ENCODE data around the gene BAAT. TPM values are rescaled to one million over a fixed set of nuclear protein-coding genes. Genes with fewer than 3 reads are reported as not detected.
"Not testable (repeated sequence)": the region's sequence is repeated elsewhere in the genome, so short reads cannot be mapped to it uniquely, and the experiment has no call there.

The BAAT gene
- total RNA-seq, result 0.08 TPM
- long read RNA-seq, result 0 reads

DNA sequence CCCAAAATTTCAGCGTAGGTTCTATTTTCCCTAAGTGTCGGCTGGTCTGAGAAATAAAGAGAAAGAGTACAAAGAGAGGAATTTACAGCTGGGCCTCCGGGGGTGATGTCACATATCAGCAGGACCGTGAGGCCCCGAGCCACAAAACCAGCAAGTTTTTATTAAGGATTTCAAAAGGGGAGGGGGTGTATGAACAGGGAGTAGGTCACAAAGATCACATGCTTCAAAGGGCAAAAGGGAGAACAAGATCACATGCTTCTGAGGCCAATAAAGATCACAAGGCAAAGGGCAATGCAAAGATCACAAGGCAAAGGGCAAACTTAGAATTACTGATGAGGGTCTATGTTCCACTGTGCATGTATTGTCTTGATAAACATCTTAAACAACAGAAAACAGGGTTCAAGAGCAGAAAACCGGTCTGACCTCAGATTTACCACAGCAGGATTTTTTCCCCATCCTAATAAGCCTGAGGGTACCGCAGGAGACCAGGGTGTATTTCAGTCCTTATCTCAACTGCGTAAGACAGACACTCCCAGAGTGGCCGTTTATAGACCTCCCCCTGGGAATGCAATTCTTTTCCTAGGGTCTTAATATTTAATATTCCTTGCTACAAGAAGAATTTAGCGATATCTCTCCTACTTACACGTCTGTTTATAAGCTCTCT lies at the start of gene BAAT:
Gene BAAT, minus strand, starts transcription at position 134 of the 664 bp plus-strand sequence. CDS start 13,602 bp downstream, outside the sequence.
- ATAC-seq (ENCODE audit: poor library complexity); intact Hi-C loops (cut with DNase I); DNase-seq: not testable (repeated sequence)

DNA sequence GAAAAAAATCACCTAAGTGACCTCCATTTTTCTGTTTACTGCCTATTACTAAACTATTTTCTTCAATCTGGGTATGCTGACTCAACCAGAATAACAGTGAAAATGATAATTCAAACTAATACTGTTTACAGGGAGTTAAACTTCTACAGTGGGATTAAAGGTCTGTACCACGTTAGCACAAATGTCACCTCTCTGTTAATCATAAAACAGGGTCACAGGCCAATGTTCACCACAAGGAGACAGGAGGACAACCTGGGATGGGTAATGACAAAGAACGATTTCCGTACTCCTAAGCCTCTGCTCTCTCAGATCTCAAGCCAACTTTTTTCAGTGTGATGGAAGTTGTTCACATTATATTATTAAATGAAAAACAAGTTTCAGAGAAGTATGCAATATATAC lies 48.4 kb upstream of the BAAT start:
- intact Hi-C loops (cut with DNase I), result no loop called here
- ATAC-seq (ENCODE audit: poor library complexity) (no peak), DNase-seq (no peak)

DNA sequence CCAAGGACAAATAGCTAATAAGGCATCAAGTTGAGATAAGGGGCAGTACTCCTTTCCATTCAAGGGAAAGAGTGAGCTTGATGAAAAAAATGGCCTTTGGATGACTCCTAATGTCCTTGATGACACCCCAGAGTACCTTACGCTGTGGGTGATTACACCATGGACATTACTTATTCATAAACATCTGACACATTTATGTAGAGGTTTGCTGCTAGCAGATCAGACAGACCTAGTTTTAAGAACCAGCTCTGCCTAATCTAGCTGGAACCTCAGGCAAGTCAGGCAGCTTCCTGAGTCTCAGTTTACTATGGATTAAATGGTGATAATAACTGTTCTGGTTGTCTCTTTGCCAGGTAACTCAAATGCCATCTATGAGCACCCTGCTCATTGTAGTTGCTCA lies 47.9 kb upstream of the BAAT start:
- ATAC-seq (ENCODE audit: poor library complexity) (no peak), DNase-seq (no peak)
- intact Hi-C loops (cut with DNase I), result no loop called here

DNA sequence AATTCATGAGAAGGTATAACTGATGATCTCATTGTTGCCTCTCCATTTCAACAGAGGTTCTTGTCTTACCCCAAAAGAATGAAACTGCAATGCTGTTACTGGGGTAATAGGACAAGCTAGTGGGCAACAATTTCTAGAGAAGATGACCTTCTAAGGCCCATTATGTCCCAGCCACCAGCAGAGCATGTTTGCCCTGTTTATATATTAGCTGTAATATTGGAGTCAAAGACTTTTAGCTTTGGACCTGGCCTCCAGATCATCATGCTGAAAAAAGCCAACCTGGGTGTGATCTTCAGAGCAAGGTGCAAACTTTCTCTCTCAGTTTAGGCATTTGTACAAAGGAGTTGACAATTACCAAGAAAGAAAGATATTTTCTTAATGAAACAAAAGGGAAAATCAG lies 47.4 kb upstream of the BAAT start:
- intact Hi-C loops (cut with DNase I), result no loop called here
- DNase-seq (no peak), ATAC-seq (ENCODE audit: poor library complexity) (no peak)

DNA sequence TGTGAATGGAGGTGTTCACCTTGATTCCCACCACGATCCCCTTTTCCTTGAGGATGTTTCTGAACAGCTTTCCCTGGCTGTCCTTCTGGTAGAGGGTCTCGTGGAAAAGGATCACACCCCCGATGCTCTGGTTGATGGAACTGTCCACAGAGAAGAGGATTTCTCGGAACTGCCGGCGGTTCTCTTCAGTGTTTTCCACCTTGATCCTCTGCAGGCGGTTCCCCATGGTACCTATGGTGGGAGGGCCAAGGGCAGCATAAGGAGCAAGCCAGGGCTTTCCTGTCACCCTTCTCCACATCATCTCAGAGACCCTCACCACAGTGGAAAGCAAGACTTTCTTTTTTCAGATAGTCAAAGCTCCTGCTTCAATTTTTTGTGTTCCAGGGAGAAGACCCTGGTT lies 44.9 kb upstream of the BAAT start:
- intact Hi-C loops (cut with DNase I), result no loop called here
- DNase-seq (no peak), ATAC-seq (ENCODE audit: poor library complexity) (no peak)

DNA sequence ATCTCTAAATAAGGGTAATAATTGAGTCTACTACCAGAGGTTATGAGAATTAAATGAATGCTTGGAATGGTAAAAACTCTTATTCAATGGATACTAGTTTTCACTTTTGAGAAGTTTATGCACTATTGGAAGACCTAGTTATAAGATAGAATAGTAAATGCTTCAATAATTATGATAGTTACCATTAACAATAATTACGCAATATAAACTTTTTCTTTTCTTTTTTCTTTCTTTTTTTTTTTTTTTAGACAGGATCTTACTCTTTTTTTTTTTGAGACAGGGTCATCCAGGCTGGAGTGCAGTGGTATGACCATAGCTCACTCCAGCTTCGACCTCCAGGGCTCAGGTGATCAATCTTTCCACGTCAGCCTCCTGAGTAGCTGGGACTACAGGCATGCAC lies 44.1 kb upstream of the BAAT start:
- intact Hi-C loops (cut with DNase I), result no loop called here
- ATAC-seq (ENCODE audit: poor library complexity), result no peak
- DNase-seq, result no peak

DNA sequence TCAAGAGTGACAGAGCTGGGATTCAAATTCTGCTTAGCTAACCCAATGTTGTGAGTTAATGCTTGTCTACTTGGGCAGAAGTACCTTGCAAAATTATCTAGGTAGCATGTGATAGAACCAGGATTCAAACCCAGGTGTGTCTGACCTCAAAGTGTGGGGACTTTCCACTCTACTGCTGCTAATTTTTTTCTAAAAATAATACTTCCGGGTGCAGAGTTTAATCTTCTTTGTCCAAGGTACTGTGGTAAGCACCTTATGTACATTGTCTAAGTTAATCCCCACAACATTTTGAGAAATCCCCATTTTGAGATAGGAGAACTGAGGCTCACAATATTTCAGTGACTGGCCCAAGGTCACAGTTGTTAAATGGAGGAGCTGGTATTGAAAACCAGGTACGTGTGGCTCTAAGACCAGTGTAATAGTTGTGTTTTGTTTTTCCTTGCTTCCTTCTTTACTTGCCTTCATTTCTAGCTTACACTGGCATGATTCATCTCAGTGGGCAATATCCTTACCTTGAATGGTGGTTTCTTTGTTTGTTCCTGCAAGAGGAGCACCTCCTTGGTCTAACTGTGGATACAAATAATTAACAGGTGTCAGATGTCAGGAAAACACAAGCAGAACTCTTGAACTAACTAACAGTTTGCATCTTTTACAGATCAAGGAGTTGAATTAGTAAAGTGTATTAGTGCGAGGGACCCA lies 43.3 kb upstream of the BAAT start:
- no peak for ATAC-seq (ENCODE audit: poor library complexity)
- no peak for DNase-seq
- intact Hi-C loops (cut with DNase I), result no loop called here

DNA sequence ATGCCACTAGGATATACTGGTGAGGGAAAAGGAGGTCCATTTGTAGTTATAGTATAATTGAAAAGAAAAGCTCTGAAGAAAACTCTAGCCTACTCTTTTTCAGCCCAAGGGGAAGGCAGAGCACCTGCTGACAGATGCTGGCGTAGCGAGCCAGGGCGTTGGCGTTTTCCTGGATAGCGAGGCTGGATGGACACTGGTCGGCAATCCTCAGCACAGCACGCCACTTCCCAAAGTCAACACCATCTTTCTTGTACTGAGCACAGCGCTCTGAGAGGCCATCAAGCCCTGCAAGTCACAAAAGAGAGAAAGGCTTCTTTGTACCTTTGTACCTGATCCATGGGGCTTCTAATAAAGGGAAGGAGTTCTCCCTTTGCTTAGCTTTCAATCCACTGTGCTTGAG lies 42.6 kb upstream of the BAAT start:
- no peak for DNase-seq
- no peak for ATAC-seq (ENCODE audit: poor library complexity)
- intact Hi-C loops (cut with DNase I), result no loop called here

DNA sequence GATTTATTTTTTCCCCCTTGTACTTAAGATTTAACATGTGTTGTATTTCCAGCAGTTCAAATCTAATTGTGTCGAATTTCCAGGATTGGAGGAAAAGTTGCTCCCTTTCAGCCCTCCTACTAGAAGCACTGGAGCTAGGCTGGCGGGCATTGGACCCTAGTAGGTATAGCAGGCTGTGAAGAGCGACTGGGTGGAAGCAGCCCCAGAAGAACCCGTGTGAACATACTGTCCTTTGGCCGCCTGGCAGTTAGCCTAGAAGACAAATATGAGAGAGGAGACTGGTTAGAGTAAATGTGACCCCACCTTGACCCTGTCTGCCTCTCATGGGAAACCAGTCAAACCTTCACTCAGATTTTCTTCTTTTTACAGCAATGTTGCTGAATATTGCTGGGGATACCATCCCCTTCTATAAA lies 36.9 kb upstream of the BAAT start:
- DNase-seq (no peak), ATAC-seq (ENCODE audit: poor library complexity) (no peak)
- intact Hi-C loops (cut with DNase I), result no loop called here

DNA sequence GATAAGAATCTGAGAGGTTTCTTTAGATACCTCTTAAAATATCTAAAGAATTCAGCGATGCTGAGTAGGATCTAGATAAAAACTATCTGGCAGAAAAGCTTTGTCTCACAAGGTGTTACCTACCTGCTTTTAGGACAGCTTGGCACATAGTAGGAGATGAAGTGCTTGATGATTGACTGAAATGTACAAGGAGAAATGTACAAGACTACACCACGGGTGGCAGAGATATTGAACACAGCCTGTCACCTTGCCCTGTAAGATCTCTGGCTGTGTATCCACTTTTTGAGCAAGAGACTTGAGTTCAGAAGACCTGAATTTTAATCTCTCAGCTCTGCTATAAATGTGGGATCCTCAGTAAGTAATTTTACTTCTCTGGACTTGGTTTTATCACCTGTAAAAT lies 35.1 kb upstream of the BAAT start:
- DNase-seq, result no peak
- ATAC-seq (ENCODE audit: poor library complexity), result no peak
- intact Hi-C loops (cut with DNase I), result no loop called here

DNA sequence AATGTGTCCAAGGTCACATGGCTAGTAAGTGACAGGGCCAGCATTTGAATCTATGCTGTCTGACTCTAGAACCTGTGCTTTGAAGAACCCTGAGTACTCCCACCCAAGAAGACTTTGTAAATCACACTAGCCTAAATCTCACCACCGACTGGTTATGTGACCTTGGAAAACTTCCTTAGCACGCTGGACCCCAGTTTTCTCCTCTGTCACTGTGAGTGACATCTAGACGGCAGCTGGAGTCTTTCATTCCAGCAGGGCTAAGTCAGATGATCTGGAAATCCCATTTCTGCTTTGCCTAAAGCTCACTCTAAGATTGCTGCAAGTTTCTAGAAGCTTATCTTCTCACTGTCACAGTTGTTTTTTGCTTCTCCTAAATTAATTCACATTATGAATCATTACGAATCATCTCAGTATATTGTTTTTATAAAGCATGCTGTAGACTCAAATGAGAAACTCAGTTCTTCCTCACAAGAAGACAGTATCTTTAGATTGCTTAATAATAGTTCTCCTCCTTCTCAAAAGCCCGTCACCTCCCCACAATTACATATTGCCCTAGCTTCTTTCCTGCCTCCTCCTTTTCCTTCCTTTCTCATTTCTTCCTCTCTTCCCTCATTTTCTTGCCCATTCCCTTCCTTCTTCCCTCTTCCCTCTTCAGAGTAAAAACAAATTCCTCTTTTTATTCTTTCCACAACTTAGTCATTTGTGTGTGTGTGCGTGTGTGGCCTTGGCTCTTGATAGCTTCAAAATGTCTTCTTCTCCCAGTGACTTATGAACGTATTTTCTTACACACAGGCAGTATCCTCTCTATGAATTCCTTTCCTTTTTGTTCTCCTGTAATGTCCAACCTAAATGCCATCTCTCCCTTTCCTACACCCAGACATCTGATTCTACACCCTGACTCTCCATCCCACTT lies 34.0 kb upstream of the BAAT start:
- peak; percentile 23 for ATAC-seq (ENCODE audit: poor library complexity)
- intact Hi-C loops (cut with DNase I), result no loop called here

DNA sequence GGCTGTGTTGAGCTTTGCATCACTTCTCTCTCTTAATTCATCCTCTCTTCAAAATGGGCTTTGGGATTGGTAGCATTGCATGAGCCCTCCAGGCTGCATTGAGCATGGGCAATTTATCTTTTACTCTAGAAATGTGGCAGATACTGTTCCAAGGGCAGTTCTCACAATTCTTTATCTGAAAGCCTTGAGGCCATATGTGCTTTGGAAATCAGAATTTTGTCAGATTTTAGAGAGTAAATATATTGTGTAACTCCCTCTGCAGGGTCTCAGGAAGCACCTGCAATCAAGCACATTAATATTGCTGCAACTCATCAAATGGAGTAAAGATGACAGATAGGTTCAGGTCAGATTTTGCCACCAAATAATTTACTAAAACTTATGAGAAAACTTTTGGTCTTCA lies 33.2 kb upstream of the BAAT start:
- ATAC-seq (ENCODE audit: poor library complexity), result no peak
- no peak for DNase-seq
- intact Hi-C loops (cut with DNase I), result no loop called here

More for the DNA sequence above, 34.0 kb upstream of the BAAT start:
- DNase-seq, result no peak

DNA sequence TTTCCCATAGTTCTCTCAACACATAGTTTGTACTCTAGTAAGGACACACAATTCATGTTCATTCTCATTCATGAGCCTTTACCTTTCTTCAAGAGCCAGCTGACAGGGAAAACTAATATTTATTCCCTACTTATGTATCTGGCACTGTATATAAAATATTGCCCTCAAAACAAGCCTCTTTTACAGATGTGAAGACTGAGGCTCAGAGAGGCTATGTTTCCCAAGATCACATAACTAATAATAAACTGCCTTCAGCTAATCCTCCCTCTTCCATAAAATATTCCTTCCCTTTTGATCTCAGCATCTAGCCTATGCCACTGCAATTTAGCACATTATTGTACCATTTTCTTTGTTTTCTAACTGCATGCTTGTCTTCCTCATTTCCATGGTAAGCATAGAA lies 32.6 kb upstream of the BAAT start:
- DNase-seq (no peak), ATAC-seq (ENCODE audit: poor library complexity) (no peak)
- intact Hi-C loops (cut with DNase I), result no loop called here

DNA sequence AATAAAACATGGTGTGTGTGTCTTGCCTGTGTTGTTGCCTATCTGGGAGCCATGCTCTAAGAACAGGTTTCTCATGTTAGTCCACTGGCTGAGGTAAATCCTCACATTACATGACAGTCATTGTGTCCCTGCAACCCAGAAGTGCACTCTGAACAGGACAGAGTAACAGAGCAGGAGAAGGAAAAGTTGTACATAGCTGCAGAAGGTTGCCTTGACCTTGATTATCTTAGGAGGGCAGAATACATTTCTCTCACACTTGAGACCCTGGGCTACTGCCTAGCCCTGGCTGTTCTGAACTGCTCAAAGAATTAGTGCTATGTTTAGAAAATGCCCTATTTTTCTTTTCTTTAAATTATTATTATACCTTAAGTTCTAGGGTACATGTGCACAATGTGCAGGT lies 30.8 kb upstream of the BAAT start:
- no peak for DNase-seq
- no peak for ATAC-seq (ENCODE audit: poor library complexity)
- intact Hi-C loops (cut with DNase I), result no loop called here

DNA sequence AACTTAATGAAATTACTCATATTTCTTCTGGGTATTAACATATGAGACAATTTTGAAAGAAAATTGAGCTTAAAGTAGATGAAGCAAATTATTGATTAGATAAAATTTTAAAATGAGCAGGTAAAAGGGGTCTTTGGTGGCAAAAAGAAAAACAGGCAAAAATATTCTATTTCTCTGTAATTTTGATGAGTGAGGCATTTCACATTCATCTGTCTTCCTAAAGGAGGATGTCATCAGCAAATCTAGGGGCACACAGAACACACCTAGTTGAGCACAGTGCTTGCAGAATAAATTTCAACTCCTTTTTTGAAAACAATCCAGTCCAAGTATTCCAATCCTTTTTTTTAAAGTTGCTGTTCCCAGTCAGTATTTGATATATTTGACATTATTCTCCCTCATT lies 30.0 kb upstream of the BAAT start:
- no peak for DNase-seq
- intact Hi-C loops (cut with DNase I), result no loop called here
- no peak for ATAC-seq (ENCODE audit: poor library complexity)

DNA sequence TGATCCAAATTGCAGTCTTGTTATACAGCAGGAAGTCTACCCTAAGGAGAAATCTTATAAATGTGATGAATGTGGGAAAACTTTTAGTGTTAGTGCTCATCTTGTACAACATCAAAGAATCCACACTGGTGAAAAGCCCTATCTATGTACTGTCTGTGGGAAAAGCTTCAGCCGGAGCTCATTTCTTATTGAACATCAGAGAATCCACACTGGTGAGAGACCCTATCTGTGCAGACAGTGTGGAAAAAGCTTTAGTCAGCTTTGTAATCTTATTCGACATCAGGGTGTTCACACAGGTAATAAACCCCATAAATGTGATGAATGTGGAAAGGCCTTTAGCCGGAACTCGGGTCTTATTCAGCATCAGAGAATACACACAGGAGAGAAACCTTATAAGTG lies 24.3 kb upstream of the BAAT start:
- DNase-seq (no peak), ATAC-seq (ENCODE audit: poor library complexity) (no peak)
- intact Hi-C loops (cut with DNase I), result no loop called here

DNA sequence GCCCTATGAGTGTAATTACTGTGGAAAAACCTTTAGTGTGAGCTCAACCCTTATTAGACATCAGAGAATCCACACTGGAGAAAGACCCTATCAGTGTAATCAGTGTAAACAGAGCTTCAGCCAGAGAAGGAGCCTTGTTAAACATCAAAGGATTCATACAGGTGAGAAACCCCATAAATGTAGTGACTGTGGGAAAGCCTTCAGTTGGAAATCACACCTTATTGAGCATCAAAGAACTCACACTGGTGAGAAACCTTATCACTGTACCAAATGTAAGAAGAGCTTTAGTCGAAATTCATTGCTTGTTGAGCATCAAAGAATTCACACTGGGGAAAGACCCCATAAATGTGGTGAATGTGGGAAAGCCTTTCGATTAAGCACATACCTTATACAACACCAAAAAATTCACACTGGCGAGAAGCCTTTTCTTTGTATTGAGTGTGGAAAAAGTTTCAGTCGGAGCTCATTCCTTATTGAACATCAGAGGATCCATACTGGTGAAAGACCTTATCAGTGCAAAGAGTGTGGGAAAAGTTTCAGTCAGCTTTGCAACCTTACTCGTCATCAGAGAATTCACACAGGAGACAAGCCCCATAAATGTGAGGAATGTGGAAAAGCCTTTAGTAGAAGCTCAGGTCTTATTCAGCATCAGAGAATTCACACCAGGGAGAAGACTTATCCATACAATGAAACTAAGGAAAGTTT lies 23.7 kb upstream of the BAAT start:
- DNase-seq, result no peak
- no peak for ATAC-seq (ENCODE audit: poor library complexity)
- intact Hi-C loops (cut with DNase I), result no loop called here

DNA sequence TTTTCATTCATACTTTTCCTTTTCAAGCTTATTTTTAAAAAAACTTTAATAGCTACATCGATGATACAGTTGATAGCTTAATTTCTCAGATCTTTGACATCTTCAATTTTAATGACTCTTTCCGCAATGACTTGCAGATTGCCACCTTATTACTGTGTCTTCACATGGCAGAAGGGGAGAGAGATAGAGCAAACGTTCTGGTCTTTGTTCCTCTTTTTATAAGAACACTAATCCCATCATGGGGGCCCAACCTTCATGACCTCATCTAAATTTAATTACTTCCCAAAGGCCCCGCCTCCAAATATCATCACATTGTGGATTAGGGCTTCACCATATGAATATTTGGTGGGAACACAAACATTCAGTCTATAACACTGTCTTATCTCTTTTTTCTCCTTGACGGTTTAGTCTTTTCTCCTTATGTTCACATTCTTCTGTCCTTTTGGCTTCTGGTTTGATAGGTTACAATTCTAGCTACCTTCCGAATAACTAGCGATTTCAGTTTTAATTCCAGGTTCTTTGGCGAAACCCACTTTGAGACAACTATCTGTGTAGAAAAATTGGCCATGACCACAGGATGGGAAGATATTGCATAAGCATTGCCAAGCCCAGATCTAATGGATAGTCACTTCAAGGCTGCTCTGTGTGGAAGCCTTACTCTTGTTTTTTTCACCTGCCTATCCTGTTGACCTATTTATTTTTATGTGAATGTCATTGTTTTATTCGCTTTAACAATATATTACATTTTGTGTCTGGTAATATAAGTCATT lies 18.9 kb upstream of the BAAT start:
- DNase-seq (no peak), ATAC-seq (ENCODE audit: poor library complexity) (no peak)
- intact Hi-C loops (cut with DNase I), result no loop called here

Measured in Right ventricle myocardium superior (tissue), 1 donor.